Kidney epithelial cell (primary cell): ENCODE measurements around the gene CAPN10. TPM values are rescaled to one million over a fixed set of nuclear protein-coding genes. Genes with fewer than 3 reads are reported as not detected.

Experiments used
- DNase-seq: peaks from one replicate; pipeline ENCODE4 v3.0.0-alpha.2; 2010; ENCODE audit warnings: low read depth
- H3K27me3 ChIP-seq: 2 replicates; pipeline ENCODE4 v1.6.0; 2011; ENCODE audit warnings: low read length; ENCODE audit not compliant: control insufficient read depth, insufficient read depth
- H3K36me3 ChIP-seq: 2 replicates; pipeline ENCODE4 v1.5.1; 2011; ENCODE audit warnings: low read length; ENCODE audit not compliant: control insufficient read depth, insufficient read depth
- H3K4me3 ChIP-seq: 2 replicates; pipeline ENCODE4 v1.5.1; 2011; ENCODE audit warnings: low read depth, mild to moderate bottlenecking, control low read depth, low read length
- total RNA-seq: library from RNA; depleted of rRNA; stranded (reverse); fragments of >200 nt; gene quantifications from 2 replicates; pipeline ENCODE4 v1.2.3, GENCODE V29; 2015
- TF ChIP-seq, protein P1 (sequence below): IDR thresholded peaks from 2 replicates; pipeline ENCODE4 v1.5.1; 2011; ENCODE audit warnings: mild to moderate bottlenecking, moderate library complexity, low read length, control low read depth, inconsistent platforms; ENCODE audit not compliant: insufficient read depth, poor library complexity, severe bottlenecking

CAPN10 gene
- total RNA-seq, 1 donor from 2014 or later: 31.5 TPM

DNA sequence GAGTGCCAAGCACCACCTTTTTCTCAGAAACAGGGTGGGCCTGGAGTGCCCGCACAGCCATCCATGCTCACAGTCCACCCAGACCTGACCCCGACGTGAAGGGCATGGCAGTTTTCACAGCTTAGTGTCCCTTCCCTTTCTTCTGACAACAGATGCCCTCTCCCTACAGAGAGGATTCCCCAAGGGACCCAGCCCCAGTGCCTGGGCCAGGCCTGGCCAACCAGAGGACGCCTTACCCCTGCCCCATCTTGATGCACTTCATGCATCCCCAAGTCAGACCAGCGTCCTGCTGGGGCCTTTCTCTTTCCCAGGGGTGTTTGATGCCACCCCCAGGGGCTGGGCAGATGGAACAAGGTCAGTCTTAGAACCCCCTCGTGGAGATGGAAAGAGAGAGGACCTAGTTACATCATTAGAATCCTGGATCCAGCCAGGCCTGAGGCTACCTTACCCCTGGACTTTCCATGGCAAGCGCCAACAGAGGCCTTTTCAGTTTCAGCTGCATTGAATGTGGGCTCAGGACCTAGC, 32.5 kb upstream of the CAPN10 start:
- Histone ChIP-seq H3K4me3 (no peak overlapping the region), H3K27me3 (peaks cover 2% of the 10 kb centered on the region), H3K36me3 (no peaks in the 10 kb centered on the region)
- TF ChIP-seq, protein P1, sequence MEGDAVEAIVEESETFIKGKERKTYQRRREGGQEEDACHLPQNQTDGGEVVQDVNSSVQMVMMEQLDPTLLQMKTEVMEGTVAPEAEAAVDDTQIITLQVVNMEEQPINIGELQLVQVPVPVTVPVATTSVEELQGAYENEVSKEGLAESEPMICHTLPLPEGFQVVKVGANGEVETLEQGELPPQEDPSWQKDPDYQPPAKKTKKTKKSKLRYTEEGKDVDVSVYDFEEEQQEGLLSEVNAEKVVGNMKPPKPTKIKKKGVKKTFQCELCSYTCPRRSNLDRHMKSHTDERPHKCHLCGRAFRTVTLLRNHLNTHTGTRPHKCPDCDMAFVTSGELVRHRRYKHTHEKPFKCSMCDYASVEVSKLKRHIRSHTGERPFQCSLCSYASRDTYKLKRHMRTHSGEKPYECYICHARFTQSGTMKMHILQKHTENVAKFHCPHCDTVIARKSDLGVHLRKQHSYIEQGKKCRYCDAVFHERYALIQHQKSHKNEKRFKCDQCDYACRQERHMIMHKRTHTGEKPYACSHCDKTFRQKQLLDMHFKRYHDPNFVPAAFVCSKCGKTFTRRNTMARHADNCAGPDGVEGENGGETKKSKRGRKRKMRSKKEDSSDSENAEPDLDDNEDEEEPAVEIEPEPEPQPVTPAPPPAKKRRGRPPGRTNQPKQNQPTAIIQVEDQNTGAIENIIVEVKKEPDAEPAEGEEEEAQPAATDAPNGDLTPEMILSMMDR: no peak
- no peak for DNase-seq

DNA sequence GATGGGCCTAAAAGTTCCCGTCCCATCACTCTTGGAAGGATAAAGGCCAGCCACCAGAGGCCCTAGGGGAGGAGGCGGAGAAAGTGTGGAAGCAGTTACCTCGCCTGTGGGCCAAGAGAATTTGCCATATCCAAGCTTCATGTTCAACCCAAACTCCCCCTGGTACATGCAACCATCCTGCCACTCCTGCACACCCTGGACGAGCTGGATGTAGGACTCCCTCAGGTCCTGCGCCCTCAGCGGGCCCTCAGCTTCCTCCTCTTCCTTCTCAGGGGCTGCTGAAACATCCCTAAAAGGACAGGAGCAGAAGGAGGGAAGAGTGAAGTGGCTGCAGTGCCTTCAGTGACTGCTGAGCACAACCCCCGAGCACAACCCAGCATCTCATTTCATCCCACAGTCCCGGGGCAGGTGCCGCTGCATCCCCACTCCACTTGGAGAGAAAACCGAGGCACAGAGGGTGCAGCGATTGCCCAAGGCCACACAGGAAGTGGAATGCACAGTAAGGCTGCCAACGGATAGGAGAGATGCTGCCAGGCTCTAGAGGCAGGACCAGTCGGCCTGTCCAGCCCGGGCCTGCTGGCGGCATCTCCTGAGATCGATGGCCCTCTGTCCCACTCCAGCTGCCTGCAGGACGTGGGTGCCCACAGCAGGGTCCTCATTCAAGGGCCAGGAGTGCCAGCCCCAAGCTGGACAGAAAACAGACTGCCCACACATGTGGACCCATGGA, 31.6 kb upstream of the CAPN10 start:
- Histone ChIP-seq H3K27me3 (peaks cover 2% of the 10 kb centered on the region), H3K36me3 (no peaks in the 10 kb centered on the region), H3K4me3 (no peak overlapping the region)
- TF ChIP-seq, protein P1: no peak
- no peak for DNase-seq

DNA sequence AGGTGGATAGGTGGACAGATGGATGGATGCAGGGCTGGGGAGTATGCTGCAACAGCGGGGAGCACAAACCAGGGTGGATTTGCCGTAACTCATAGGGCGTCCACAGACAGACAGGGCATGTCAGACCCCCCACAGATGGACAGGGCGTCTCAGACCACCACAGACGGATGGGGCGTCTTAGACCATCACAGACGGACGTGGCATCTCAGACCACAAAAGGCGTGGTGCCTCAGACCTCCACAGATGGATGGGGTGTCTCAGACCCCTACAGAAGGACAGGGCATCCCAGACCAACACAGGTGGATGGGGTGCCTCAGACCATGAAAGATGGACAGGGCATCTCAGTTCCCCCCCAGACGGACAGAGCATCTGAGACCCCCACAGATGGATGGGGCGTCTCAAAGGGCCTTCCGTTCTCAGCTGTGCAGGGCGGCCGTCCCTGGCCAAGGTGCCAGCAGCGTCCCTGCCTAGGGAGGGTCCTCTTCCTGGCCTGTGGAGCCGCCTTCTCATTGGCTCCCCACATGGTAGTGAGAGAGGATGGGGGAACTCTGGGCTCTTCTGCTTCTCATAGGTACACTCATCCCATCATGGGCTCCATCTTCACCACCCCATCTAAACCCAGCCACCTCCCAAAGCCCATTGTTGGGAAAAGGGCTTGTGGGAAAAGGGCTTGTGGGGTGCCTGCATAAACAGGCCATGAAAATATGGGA, 30.8 kb upstream of the CAPN10 start:
- TF ChIP-seq, protein P1: no peak
- Histone ChIP-seq H3K4me3 (no peak overlapping the region), H3K36me3 (no peaks in the 10 kb centered on the region), H3K27me3 (peaks cover 2% of the 10 kb centered on the region)
- no peak for DNase-seq

DNA sequence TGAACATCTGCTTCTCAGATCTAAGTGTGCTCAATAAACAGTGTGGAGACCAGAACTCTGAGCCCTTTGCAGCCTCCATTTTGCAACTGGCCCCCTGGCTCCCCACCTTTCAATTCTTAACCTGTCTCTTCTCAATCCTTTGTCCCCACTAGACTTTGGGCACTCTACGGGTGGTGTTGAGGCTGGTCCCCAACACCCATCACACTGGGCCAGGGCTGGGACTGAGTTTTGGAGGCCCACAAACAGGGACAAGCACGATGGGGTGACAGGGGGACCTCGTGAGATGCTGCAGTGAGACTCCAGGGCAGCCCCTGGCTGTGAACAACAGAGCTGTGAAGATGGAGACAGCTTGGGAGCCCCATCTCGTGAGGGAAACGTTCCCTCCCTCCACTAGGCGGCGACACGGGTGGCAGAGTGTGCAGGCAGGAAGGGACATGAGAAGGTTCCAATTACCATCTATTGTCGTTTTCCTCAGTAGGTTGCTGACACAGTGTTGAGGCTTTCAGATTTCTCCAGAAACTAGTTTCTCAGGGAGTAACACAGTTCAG, 29.9 kb upstream of the CAPN10 start:
- no peak for DNase-seq
- TF ChIP-seq, protein P1: peak; percentile 78
- H3K27me3 ChIP-seq: peaks cover 2% of the 10 kb centered on the region
- no peak overlapping the region for H3K4me3 ChIP-seq
- H3K36me3 ChIP-seq: no peaks in the 10 kb centered on the region

DNA sequence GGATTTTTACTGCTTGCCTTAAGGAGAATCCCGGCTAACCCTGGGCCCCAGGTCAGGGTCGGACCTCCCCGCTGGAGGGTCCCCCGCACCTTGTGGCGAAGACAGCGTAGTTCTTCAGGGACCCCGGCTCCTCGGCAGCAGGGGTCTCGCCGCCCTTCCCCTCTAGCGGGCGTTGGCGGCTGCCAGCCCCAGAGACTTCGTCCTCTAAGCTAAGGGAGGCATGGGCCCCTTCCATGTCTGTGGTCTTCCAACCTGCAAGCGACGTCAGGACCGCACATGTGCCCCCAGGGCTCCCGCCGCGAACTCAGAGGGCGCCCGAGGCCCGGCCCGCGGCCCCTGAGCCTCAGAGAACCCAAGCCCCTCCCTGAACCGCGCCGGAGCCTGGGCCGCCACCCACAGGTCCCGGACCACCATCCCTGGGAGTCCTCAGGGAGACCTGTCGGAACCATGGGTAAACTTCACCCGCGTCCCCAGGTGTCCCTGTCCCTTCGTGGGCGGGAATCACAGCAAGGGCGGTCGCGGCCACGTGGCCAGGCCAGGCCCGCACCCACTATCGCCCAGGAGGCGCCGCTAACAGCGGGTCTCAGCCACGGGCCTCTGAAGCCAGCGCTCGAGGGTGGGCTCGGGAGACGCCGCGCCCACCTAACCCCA, 29.3 kb upstream of the CAPN10 start:
- peaks cover 2% of the 10 kb centered on the region for H3K27me3 ChIP-seq
- no peaks in the 10 kb centered on the region for H3K36me3 ChIP-seq
- no peak for DNase-seq
- peak overlapping the region; percentile 41 for H3K4me3 ChIP-seq
- TF ChIP-seq, protein P1: no peak
